GM12878 (cell line): ENCODE results near the gene KANTR. TPM values are rescaled to one million over a fixed set of nuclear protein-coding genes. Genes with fewer than 3 reads are reported as not detected.
A peak's percentile ranks its signal among the peaks of the same experiment; 100 is the strongest.

Experiments
- ATAC-seq: fragments of 200-7000 bp; cut with Tn5 transposase; 3 replicates; pipeline ENCODE4 v1.9.1; 2020; ENCODE audit warnings: mild to moderate bottlenecking, moderate library complexity
- BruUV-seq: library from RNA; stranded (reverse); fragments of 400-500 nt; replicated peaks from 2 replicates; lab custom pipeline; 2021; lab: Mats Ljungman, UMichigan
- CTCF ChIA-PET: fragments of 300-600 bp; sonication (Branson Sonifier 250); formaldehyde crosslinking; extraction: SDS; loops from one replicate; lab custom pipeline; 2021; ENCODE audit warnings: inconsistent platforms; lab: Yijun Ruan, JAX
- POLR2A ChIA-PET: fragments of 350-600 bp; formaldehyde crosslinking; extraction: SDS; loops from one replicate; lab custom pipeline; 2021; ENCODE audit warnings: inconsistent platforms; lab: Charles Lee
- RAD21 ChIA-PET: fragments of 300-600 bp; sonication (Branson Sonifier 250); formaldehyde crosslinking; loops from one replicate; lab custom pipeline; 2023; ENCODE audit warnings: antibody characterized with exemption; ENCODE audit not compliant: unreplicated experiment; lab: Charles Lee
- SMC1A ChIA-PET: fragments of 300-600 bp; sonication (Branson Sonifier 250); formaldehyde crosslinking; loops from one replicate; lab custom pipeline; 2023; ENCODE audit not compliant: unreplicated experiment, uncharacterized antibody; lab: Charles Lee
- DNase-seq: peaks from one replicate; pipeline ENCODE4 v3.0.0-alpha.2; 2011; ENCODE audit warnings: low read depth, low spot score
- FAIRE-seq: peaks from 3 replicates; lab custom pipeline; 2011; peaks lifted over from hg19 to GRCh38; lab: Jason Lieb, UNC
- H2AFZ ChIP-seq: 2 replicates; pipeline ENCODE4 v1.6.0; 2011; ENCODE audit warnings: low read depth, low read length, control low read depth; ENCODE audit not compliant: control insufficient read depth
- H3K27ac ChIP-seq: 2 replicates; pipeline ENCODE4 v1.5.1; 2011; ENCODE audit warnings: control low read depth; ENCODE audit not compliant: control insufficient read depth, insufficient read depth
- H3K27me3 ChIP-seq, 2 experiments: replicated peaks in 1 of 2; 2 replicates each; pipeline versions ENCODE4 v1.6.0 to v1.6.1; 2011; ENCODE audit warnings: low read length in 1 of 2; ENCODE audit not compliant: control insufficient read depth in 2 of 2, insufficient read depth in 2 of 2
- H3K36me3 ChIP-seq, 2 experiments: 2 replicates each; pipeline ENCODE4 v1.5.1; 2011; ENCODE audit warnings: low read length in 1 of 2; ENCODE audit not compliant: control insufficient read depth in 2 of 2, insufficient read depth in 2 of 2
- H3K4me1 ChIP-seq: 2 replicates; pipeline ENCODE4 v1.6.1; 2011; ENCODE audit warnings: mild to moderate bottlenecking, low read length, moderate library complexity, mixed read lengths; ENCODE audit not compliant: control insufficient read depth, insufficient read depth
- H3K4me2 ChIP-seq: 2 replicates; pipeline ENCODE4 v1.6.0; 2011; ENCODE audit warnings: control low read depth; ENCODE audit not compliant: control insufficient read depth, insufficient read depth
- H3K4me3 ChIP-seq: fragments of 200-600 bp; sonication (generic); 2 replicates; pipeline ENCODE4 v1.5.1; 2016
- H3K79me2 ChIP-seq: 2 replicates; pipeline ENCODE4 v1.6.0; 2011; ENCODE audit warnings: low read length; ENCODE audit not compliant: control insufficient read depth, insufficient read depth
- H3K9ac ChIP-seq: 2 replicates; pipeline ENCODE4 v1.8.0; 2011; ENCODE audit warnings: low read length, control low read depth, mixed read lengths; ENCODE audit not compliant: control insufficient read depth, insufficient read depth
- H3K9me3 ChIP-seq: replicated peaks from 3 replicates; pipeline ENCODE4 v1.5.1; 2011; ENCODE audit warnings: mild to moderate bottlenecking, low read length; ENCODE audit not compliant: control insufficient read depth, insufficient read depth
- H4K20me1 ChIP-seq: 2 replicates; pipeline ENCODE4 v1.6.0; 2011; ENCODE audit not compliant: control insufficient read depth, insufficient read depth
- CBFB ChIP-seq: IDR thresholded peaks from 2 replicates; pipeline ENCODE4 v1.6.1; 2016; ENCODE audit warnings: antibody characterized with exemption, low read depth
- CREB1 ChIP-seq: IDR thresholded peaks from 2 replicates; pipeline ENCODE4 v1.6.1; 2012; ENCODE audit warnings: low read depth, mild to moderate bottlenecking, inconsistent platforms
- DPF2 ChIP-seq: fragments of 450-650 bp; IDR thresholded peaks from 2 replicates; pipeline ENCODE4 v1.6.1; 2017; ENCODE audit warnings: mild to moderate bottlenecking
- EZH2 ChIP-seq: IDR thresholded peaks from 2 replicates; pipeline ENCODE4 v1.6.1; 2012; ENCODE audit warnings: low read depth, mild to moderate bottlenecking, control low read depth, inconsistent platforms, low read length, borderline replicate concordance; ENCODE audit not compliant: control insufficient read depth
- NFYA ChIP-seq: IDR thresholded peaks from 2 replicates; pipeline ENCODE4 v1.6.1; 2011; ENCODE audit warnings: low read depth, mild to moderate bottlenecking, low read length, improper control_type of control experiment, borderline replicate concordance
- POLR2AphosphoS5 ChIP-seq: IDR thresholded peaks from 2 replicates; pipeline ENCODE4 v1.6.1; 2011; ENCODE audit warnings: mild to moderate bottlenecking, low read length, inconsistent platforms
- TCF12 ChIP-seq: IDR thresholded peaks from 2 replicates; pipeline ENCODE4 v1.6.1; 2011; ENCODE audit warnings: low read depth, mild to moderate bottlenecking, low read length
- WGBS: methylation state at CpG from one replicate; pipeline ENCODE4 v1.1.6; 2016; ENCODE audit warnings: low lambda C conversion rate; ENCODE audit not compliant: insufficient replicate concordance, insufficient coverage; ENCODE audit errors: missing lambda C conversion rate; 5-methylcytosine and 5-hydroxymethylcytosine counted together
- in situ Hi-C: fragments of 300-500 bp; cut with MboI; formaldehyde crosslinking; loops from 9 replicates; pipeline ENCODE4 v1.14.3; 2018; ENCODE audit warnings: mixed read lengths
- intact Hi-C: fragments of 100-400 bp; cut with micrococcal nuclease; formaldehyde crosslinking; loops from one replicate; pipeline ENCODE4 v1.14.2; 2022; ENCODE audit not compliant: unreplicated experiment
- polyA plus RNA-seq, 11 experiments: library from polyadenylated mRNA; depleted of rRNA in 4 of 11; unstranded in 6 of 11; stranded (reverse) in 5 of 11; fragments of >200 nt; fragmentation: Nextera tagmentation in 4 of 11; fragmentation: Illumina TruSeq in 1 of 11; extraction: Ambion mirVana in 4 of 11; extraction: Trizol in 1 of 11; gene quantifications; 1 replicate in 1 of 11; 2 replicates in 10 of 11; pipeline versions ENCODE4 v1.2.1 to v1.2.3, GENCODE V29; 2011 to 2016; ENCODE audit warnings: inconsistent platforms in 2 of 11, missing spikeins in 2 of 11, low read depth in 1 of 11
- total RNA-seq, 4 experiments: library from RNA; depleted of rRNA in 3 of 4; stranded (reverse); fragments of >200 nt in 3 of 4; fragmentation: Illumina TruSeq in 1 of 4; extraction: Trizol in 1 of 4; gene quantifications; 2 replicates each; pipeline versions ENCODE4 v1.2.1 to v1.2.3, GENCODE V29; 2013 to 2021
- TF ChIP-seq, protein P1 (sequence below): IDR thresholded peaks from 2 replicates; pipeline ENCODE4 v1.6.1; 2012; ENCODE audit warnings: low read length, inconsistent platforms

Gene KANTR
- total and polyA plus RNA-seq, 10 of the 15 experiments (the other 5 are each of a cell fraction or from before 2014, with no cell fraction given) = 1.00 to 14.8 (median 5.5) TPM

DNA sequence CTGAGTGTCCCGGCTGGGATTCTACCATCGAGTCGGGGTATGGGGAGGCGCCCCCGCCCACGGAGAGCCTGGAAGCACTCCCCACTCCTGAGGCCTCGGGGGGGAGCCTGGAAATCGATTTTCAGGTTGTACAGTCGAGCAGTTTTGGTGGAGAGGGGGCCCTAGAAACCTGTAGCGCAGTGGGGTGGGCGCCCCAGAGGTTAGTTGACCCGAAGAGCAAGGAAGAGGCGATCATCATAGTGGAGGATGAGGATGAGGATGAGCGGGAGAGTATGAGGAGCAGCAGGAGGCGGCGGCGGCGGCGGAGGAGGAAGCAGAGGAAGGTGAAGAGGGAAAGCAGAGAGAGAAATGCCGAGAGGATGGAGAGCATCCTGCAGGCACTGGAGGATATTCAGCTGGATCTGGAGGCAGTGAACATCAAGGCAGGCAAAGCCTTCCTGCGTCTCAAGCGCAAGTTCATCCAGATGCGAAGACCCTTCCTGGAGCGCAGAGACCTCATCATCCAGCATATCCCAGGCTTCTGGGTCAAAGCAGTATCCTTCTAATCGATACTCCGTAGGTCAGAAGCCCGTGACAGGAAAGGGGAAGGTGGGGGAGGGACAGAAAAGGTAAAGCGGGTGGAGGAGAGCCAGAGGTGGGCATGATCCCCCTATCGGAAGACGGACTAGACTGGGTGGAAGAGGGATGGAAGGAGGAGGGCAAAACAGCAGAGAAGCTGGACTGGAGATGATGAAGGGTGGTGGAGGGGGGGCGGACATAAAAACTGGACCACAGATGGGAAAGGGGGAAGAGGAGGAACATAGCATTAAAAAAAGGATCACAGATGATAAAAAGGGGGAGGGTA, 10.9 kb upstream of the KANTR start (continued):
- TF ChIP-seq EZH2 = no peak
- no peak for TF ChIP-seq CREB1

DNA sequence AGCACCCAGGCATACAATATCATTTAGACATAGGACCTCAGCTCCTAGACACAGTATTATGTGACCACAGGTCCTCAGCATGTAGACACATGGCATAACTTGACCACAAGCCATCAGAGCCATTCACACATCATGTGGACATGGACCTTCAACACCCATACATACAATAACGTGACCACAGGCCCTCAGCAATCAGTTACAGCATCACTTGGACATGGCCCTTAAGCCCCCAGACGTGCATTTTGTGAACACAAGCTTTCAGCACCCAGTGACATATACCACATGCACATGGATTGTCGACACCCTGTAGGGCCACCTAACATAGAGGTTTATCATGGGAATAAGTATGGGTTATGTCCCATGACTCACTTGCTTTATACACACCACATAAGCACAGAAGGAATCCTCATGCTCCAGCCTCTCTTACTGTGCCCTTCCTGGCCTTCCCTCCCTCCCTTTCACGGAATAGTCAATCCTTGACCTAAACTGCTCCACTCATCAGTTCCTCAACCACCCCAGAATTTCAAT, 9.8 kb upstream of the KANTR start:
- ChIA-PET CTCF (no interaction called here), POLR2A (no interaction called here), RAD21 (no interaction called here), SMC1A (no interaction called here)
- no peaks in the 10 kb centered on the region for H3K4me1 ChIP-seq
- WGBS = 52% methylated on average over 4 of the region's 4 CpGs
- ATAC-seq = no peak
- TF ChIP-seq CBFB = no peak
- no peak for TF ChIP-seq NFYA
- TF ChIP-seq, protein P1, sequence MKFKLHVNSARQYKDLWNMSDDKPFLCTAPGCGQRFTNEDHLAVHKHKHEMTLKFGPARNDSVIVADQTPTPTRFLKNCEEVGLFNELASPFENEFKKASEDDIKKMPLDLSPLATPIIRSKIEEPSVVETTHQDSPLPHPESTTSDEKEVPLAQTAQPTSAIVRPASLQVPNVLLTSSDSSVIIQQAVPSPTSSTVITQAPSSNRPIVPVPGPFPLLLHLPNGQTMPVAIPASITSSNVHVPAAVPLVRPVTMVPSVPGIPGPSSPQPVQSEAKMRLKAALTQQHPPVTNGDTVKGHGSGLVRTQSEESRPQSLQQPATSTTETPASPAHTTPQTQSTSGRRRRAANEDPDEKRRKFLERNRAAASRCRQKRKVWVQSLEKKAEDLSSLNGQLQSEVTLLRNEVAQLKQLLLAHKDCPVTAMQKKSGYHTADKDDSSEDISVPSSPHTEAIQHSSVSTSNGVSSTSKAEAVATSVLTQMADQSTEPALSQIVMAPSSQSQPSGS = no peak
- no peak for TF ChIP-seq TCF12
- peak; percentile 78 for TF ChIP-seq POLR2AphosphoS5
- TF ChIP-seq DPF2 = no peak
- H3K9ac ChIP-seq = no peak overlapping the region
- H3K4me3 ChIP-seq = no peak overlapping the region
- peaks cover 0 to 5% of the 10 kb centered on the region in 2 experiments; a peak in 1 of 4 replicates for H3K36me3 ChIP-seq
- BruUV-seq = no TSS peak
- in situ Hi-C loops (no loop called here), intact Hi-C loops (no loop called here)
- H2AFZ ChIP-seq = no peak overlapping the region
- H3K79me2 ChIP-seq = peaks cover 6% of the 10 kb centered on the region
- FAIRE-seq = no peak
- H3K4me2 ChIP-seq = no peak overlapping the region
- no peaks in the 10 kb centered on the region for H3K27me3 ChIP-seq
- DNase-seq = no peak
- no peaks in the 10 kb centered on the region for H3K9me3 ChIP-seq
- no peaks in the 10 kb centered on the region for H4K20me1 ChIP-seq
- H3K27ac ChIP-seq = no peak overlapping the region
